Panc1 (cell line): ENCODE data around the gene RFXANK.

Experiments used
- POLR2AphosphoS5 ChIP-seq: IDR thresholded peaks from 2 replicates; pipeline ENCODE4 v1.6.1; 2012; ENCODE audit warnings: mild to moderate bottlenecking, low read depth, low read length, moderate library complexity
- TF ChIP-seq, protein P1 (sequence below): fragments of 450-650 bp; IDR thresholded peaks from 2 replicates; pipeline ENCODE4 v1.5.1; 2017; ENCODE audit warnings: mild to moderate bottlenecking
- TF ChIP-seq, protein P2 (sequence below), 2 experiments: IDR thresholded peaks; 2 replicates each; pipeline ENCODE4 v1.6.1; 2011 to 2012; ENCODE audit warnings: low read depth in 2 of 2, control low read depth in 1 of 2, low read length in 1 of 2, mild to moderate bottlenecking in 1 of 2, moderate library complexity in 1 of 2; ENCODE audit not compliant: insufficient read depth in 1 of 2

DNA sequence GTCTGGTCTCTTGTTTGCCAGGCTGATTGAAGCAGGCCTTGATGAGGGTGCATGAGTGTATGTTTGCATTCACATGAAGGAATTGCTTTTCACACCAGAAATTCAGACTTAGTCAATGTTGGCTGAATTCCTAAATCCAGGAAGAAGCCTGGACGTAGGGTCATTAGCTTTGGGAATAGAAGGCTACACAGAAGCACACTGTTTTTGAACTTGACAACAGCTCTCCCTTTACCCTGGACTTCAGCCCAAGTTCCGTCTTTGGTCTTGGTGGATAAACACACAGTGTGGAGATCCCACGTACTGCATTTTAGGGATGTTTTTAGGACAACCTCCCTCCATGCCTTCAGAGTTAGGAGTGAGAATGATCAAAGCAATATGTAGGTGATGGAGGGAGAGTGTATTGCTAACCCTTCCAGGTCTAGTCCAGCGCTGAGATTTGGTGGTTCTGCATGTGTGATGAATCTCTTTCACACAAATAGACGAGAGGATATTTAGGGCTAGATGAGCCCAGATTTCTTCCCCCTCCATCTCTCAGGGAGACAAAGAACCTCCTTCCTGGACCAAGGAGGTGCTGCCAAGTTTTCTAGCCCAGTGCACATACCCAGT, 58.2 kb downstream of the RFXANK start:
- TF ChIP-seq POLR2AphosphoS5: no peak
- TF ChIP-seq, protein P1, sequence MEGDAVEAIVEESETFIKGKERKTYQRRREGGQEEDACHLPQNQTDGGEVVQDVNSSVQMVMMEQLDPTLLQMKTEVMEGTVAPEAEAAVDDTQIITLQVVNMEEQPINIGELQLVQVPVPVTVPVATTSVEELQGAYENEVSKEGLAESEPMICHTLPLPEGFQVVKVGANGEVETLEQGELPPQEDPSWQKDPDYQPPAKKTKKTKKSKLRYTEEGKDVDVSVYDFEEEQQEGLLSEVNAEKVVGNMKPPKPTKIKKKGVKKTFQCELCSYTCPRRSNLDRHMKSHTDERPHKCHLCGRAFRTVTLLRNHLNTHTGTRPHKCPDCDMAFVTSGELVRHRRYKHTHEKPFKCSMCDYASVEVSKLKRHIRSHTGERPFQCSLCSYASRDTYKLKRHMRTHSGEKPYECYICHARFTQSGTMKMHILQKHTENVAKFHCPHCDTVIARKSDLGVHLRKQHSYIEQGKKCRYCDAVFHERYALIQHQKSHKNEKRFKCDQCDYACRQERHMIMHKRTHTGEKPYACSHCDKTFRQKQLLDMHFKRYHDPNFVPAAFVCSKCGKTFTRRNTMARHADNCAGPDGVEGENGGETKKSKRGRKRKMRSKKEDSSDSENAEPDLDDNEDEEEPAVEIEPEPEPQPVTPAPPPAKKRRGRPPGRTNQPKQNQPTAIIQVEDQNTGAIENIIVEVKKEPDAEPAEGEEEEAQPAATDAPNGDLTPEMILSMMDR: no peak
- TF ChIP-seq, protein P2, sequence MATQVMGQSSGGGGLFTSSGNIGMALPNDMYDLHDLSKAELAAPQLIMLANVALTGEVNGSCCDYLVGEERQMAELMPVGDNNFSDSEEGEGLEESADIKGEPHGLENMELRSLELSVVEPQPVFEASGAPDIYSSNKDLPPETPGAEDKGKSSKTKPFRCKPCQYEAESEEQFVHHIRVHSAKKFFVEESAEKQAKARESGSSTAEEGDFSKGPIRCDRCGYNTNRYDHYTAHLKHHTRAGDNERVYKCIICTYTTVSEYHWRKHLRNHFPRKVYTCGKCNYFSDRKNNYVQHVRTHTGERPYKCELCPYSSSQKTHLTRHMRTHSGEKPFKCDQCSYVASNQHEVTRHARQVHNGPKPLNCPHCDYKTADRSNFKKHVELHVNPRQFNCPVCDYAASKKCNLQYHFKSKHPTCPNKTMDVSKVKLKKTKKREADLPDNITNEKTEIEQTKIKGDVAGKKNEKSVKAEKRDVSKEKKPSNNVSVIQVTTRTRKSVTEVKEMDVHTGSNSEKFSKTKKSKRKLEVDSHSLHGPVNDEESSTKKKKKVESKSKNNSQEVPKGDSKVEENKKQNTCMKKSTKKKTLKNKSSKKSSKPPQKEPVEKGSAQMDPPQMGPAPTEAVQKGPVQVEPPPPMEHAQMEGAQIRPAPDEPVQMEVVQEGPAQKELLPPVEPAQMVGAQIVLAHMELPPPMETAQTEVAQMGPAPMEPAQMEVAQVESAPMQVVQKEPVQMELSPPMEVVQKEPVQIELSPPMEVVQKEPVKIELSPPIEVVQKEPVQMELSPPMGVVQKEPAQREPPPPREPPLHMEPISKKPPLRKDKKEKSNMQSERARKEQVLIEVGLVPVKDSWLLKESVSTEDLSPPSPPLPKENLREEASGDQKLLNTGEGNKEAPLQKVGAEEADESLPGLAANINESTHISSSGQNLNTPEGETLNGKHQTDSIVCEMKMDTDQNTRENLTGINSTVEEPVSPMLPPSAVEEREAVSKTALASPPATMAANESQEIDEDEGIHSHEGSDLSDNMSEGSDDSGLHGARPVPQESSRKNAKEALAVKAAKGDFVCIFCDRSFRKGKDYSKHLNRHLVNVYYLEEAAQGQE (IDR thresholded peaks at IDR 0.05; ENCODE audit: insufficient read depth in 1 of 2, low read depth in 2 of 2, low read length in 1 of 2): no peak
